AG09319 (cell line): ENCODE results near the gene SC5D.

ENCODE experiments used
- DNase-seq: peaks from one replicate; pipeline ENCODE4 v3.0.0-alpha.2; 2010; ENCODE audit warnings: low read depth; ENCODE audit errors: extremely low read depth
- CTCF ChIP-seq: IDR thresholded peaks from 2 replicates; pipeline ENCODE4 v1.5.1; 2011; ENCODE audit warnings: low read depth, mild to moderate bottlenecking, inconsistent platforms, low read length, moderate library complexity

SC5D gene

DNA sequence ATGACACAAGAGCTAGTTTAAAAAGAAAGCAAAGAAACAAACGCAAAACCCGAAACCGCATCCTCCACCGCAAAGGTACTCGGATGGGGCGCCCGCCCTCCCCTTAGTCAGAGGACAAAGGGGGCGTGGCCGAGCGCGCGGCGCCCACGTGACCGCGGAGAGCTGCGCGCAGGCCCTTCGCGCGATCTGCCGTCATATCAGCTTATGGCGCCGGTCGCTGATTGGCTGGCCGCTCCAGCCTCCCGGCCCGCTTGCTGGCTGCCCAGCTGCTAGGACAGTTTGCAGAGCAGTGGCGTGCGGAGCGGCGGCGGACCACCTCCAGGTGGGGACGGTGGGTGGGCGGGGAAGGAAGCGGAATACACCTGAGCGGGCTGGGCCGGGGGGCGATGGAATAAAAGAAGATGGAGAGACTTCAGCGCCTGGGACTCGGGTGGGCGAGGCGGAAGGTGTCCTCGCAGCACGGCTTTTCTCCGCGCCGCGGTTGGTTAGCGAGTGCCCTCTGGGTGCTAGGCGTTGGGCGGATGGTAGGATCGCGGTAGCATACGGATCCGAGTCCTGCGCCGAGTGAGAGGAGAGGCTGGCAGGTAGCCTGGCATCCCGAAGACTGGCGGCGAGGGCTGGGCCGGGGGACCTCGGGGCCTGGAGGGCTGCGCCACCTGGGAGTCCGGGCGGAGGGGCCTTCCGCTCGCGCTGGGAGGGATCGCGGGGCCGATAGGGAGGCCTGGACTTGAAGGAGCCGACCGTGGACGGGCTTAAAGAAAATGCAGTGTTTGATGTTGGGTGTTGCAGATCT lies at the start of gene SC5D:
Gene SC5D (plus strand): TSS at position 277 of the 793 bp plus-strand sequence. CDS start 10,605 bp downstream, outside the sequence.
- DNase-seq: peak; percentile 81
- no peak for TF ChIP-seq CTCF

- DNase-seq: no peak
- no peak for TF ChIP-seq CTCF
Measured at GRCh38 chr11:121244884-121245283, 47.7 kb upstream of the SC5D start.

DNA sequence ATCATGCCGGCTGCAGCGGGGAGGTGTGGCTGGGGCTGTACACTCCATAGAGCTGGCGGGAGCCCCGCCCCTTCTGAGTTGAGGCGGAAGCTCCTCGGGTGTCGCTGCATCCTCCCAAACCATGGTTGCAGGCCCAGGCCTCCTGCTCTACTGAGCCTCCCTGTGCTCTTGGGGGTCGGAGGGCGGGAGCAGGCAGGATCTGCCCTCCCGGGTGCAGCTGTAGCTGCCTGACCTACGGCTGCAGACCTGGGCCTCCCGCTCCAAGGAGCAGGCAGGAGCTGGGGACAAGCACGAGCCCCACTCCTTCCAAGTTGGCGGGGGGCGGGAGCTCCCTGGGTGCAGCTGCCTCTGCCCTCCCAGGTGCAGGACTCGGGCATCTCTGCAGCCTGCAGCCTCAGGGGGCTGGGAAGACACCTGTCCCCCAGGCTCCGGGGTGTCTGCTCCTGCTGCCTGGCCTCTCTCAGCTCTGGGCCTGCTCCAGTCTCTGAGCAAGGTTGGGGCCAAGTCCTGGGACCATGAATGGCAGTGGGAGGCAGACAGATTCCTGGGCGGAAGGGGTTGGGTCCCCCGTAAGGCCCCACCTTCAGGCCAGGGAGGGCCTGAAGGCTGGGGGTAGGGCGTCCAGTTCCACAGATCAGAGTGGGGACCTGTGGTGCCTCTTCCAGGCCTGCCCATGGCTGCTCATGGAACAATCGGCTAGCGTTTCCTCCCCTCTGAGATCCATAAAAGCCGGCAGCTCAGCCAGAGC lies 46.4 kb upstream of the SC5D start:
- no peak for DNase-seq
- TF ChIP-seq CTCF: no peak

GRCh38 chr11:121246769-121247035 lies 45.9 kb upstream of the SC5D start:
- no peak for TF ChIP-seq CTCF
- no peak for DNase-seq

DNA sequence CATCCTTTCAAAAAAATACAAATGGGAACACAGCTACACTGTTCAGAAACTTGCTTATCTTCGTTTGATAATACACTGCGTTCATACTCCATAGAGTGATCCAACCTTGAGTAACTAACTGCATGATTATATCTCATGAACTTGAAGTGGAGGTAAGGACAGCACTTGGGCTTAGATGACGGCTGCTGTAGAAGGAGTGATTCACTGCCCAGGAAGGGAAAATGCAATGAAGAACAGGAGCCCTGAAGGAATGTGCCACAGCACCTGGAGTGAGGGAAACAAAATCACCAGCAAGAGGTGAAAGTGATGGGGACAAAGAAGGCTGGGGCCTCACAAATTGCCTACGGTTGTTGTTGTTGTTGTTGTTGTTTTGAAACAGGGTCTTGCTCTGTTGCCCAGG lies 44.1 kb upstream of the SC5D start:
- no peak for TF ChIP-seq CTCF
- DNase-seq: no peak

DNA sequence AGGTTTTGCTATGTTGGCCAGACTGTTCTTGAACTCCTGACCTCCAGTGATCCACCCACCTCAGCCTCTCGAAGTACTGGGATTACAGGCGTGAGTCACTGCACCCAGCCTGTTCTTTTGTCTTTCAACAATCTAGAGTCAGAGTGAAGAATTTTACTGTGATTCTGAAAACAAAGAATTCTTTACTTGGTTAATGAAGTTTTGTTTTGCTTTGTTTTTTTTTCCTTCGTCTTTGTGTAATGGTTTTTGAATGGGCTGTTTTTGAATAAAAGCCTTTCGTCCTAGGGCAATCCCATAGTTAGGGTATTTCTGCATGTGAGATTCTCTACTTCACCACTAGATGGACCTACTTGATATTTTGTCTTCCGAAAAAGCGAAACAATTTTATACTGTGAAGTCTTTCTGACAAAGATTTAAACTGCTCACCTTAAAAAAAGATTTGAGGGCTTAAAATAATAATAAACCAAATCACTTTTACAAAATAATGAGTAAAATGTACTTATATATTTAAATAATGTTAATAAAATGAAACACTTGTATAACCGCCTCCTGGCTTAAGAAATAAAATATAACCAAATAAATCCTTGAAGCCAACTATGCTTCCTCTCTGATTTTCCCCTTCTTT lies 43.4 kb upstream of the SC5D start:
- TF ChIP-seq CTCF: peak; percentile 78
- DNase-seq: peak; percentile 1

DNA sequence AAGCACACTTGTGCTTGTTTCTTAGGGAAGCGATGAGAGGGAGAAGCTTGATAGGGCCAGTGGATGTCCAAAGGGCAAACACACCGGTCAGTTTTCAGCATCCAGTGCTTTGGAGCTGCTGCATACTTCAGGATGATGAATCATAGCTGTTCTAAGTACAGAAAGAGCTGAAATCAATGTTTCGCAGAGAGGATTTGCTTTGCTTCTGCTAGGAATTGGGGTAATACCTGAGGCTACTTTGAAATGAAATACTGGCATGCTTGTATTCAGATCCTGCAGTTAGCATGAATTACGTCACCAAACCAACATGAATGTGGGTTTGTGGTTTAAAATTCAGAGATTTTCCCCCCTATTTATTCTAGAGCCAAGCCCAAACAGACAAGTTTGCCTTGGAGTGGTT lies 41.7 kb upstream of the SC5D start:
- TF ChIP-seq CTCF: no peak
- no peak for DNase-seq
